Occipital lobe (tissue), 3 donors: ENCODE measurements around the gene TBC1D5. TPM values are rescaled to one million over a fixed set of nuclear protein-coding genes. Genes with fewer than 3 reads are reported as not detected.

Experiments
- DNase-seq: peaks from one replicate; lab custom pipeline; 2025; lab: John Stamatoyannopoulos, UW
- small RNA-seq: library from RNA; depleted of rRNA; stranded (forward); fragments of <200 nt; gene quantifications from one replicate; pipeline ENCODE3, GENCODE V24; 2014
- total RNA-seq: library from RNA; depleted of rRNA; stranded (reverse); fragments of >200 nt; gene quantifications from one replicate; pipeline ENCODE4 v1.2.3, GENCODE V29; 2014

The TBC1D5 gene
- total RNA-seq, 1 donor from 2014 or later: 110 TPM

DNA sequence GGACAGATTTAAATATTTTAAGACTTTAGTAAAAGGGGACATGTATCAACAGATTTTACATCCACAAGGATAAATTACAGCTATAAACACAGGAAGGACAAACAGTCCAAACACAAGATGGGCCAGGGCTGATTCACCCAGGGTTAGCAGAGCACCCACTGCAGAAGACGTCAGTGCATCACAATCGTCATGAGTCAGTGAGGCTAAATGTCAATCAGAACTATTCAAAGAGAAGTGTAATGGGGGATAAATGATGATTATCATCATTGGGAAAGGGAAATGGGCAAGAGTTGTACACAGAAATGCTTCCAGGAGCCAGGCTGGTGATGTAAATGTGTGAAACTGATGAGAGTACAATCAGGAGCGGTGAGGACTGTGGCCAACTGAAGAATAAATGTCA, 630.8 kb downstream of the TBC1D5 start:
- DNase-seq: no peak

DNA sequence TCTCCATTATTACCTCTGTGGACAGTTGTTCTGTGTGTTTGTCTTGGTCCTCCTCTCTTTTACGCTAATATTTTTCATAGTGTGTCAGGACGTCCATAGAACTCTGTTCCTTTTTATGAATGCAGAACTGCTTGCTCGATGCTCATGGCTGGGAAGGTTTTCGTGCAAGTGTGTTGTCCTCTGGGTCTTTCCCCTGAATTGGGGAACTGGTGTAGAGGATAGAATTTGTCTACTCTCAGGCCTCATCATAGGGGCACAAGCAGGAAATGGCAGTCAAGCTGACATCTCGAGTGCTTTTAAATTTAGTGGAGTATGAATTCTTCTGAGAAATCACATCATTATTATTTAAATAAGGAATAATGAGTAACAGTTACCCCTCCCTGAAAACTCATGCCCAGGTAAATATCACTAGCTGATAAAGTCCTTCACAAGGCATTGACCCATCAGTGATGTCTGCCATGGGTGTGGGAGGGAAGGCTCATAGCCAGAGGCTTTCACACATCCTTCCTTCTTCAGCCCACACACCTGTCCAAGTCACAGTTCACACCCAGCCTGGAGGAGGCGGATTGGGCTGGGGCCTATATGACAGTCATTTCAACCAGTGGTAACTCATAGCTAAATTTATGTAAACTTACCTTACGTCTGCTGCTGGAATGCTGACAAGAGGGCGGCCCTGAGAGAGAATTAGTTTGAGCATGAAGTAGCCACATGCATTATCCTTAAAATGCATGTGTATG, 631.6 kb downstream of the TBC1D5 start:
- no peak for DNase-seq

Small RNA genes lying within 50 kb of the gene (small RNA-seq; reads per million reads assigned to genes)
- gene AC104451.1 (not detected), gene RNU7-10P (0.17 reads per million)
